Neural progenitor cell (in vitro differentiated cells): Measurements from ENCODE around the gene FAM53B. TPM values are rescaled to one million over a fixed set of nuclear protein-coding genes. Genes with fewer than 3 reads are reported as not detected.

ENCODE experiments used
- DNase-seq: peaks from one replicate; pipeline ENCODE4 v3.0.0-alpha.2; 2016; ENCODE audit warnings: low spot score
- H2AFZ ChIP-seq: fragments of 200-600 bp; sonication (generic); replicated peaks from 2 replicates; pipeline ENCODE4 v1.6.1; 2016; ENCODE audit warnings: antibody characterized with exemption
- H3F3A ChIP-seq: fragments of 200-600 bp; sonication (generic); 2 replicates; pipeline ENCODE4 v1.6.1; 2016; ENCODE audit warnings: antibody characterized with exemption, low read depth
- H3K27ac ChIP-seq: fragments of 200-600 bp; sonication (generic); 2 replicates; pipeline ENCODE4 v1.5.1; 2016; ENCODE audit warnings: mild to moderate bottlenecking
- H3K27me3 ChIP-seq: fragments of 200-600 bp; sonication (generic); 2 replicates; pipeline ENCODE4 v1.6.1; 2016; ENCODE audit warnings: mild to moderate bottlenecking, moderate library complexity
- H3K36me3 ChIP-seq: fragments of 200-600 bp; sonication (generic); 2 replicates; pipeline ENCODE4 v1.5.1; 2016
- H3K4me1 ChIP-seq: fragments of 200-600 bp; sonication (generic); 2 replicates; pipeline ENCODE4 v1.6.1; 2016; ENCODE audit warnings: mixed run types
- H3K4me2 ChIP-seq: fragments of 200-600 bp; sonication (generic); 2 replicates; pipeline ENCODE4 v1.6.1; 2016
- H3K4me3 ChIP-seq: fragments of 200-600 bp; sonication (generic); 2 replicates; pipeline ENCODE4 v1.5.1; 2016
- H3K79me2 ChIP-seq: fragments of 200-600 bp; sonication (generic); 2 replicates; pipeline ENCODE4 v1.6.1; 2016; ENCODE audit warnings: low read depth
- H3K9ac ChIP-seq: fragments of 200-600 bp; sonication (generic); 2 replicates; pipeline ENCODE4 v1.6.1; 2016
- H3K9me3 ChIP-seq: fragments of 200-600 bp; sonication (generic); 2 replicates; pipeline ENCODE4 v1.5.1; 2016; ENCODE audit warnings: low read depth
- H4K20me1 ChIP-seq: fragments of 200-600 bp; sonication (generic); 2 replicates; pipeline ENCODE4 v1.6.1; 2016; ENCODE audit warnings: low read depth
- H3K27ac Mint-ChIP-seq: 3 replicates; pipeline ENCODE4 v1.8.0; 2021; ENCODE audit warnings: mixed read lengths
- H3K27me3 Mint-ChIP-seq: 2 replicates; pipeline ENCODE4 v1.8.0; 2022; ENCODE audit warnings: low read depth, mild to moderate bottlenecking, inconsistent platforms, moderate library complexity, mixed read lengths; ENCODE audit not compliant: insufficient read depth
- H3K36me3 Mint-ChIP-seq: 3 replicates; pipeline ENCODE4 v1.8.0; 2021; ENCODE audit warnings: mixed read lengths
- H3K4me1 Mint-ChIP-seq: 3 replicates; pipeline ENCODE4 v1.8.0; 2021; ENCODE audit warnings: mixed read lengths
- H3K4me3 Mint-ChIP-seq: 3 replicates; pipeline ENCODE4 v1.8.0; 2021; ENCODE audit warnings: mild to moderate bottlenecking, moderate library complexity, mixed read lengths
- H3K9me3 Mint-ChIP-seq: 3 replicates; pipeline ENCODE4 v1.8.0; 2020; ENCODE audit warnings: mixed read lengths
- EZH2 ChIP-seq: fragments of 200-600 bp; sonication (generic); IDR thresholded peaks from 2 replicates; pipeline ENCODE4 v1.6.1; 2017; ENCODE audit warnings: antibody characterized with exemption, mild to moderate bottlenecking, moderate library complexity
- EZH2phosphoT487 ChIP-seq: fragments of 200-600 bp; sonication (generic); IDR thresholded peaks from 2 replicates; pipeline ENCODE4 v1.6.1; 2017; ENCODE audit warnings: antibody characterized with exemption
- total RNA-seq: library from RNA; depleted of rRNA; stranded (reverse); fragments of >200 nt; gene quantifications from 2 replicates; pipeline ENCODE4 v1.2.3, GENCODE V29; 2015; ENCODE audit warnings: low replicate concordance
- TF ChIP-seq, protein P1 (sequence below): fragments of 200-600 bp; sonication (generic); IDR thresholded peaks from 2 replicates; pipeline ENCODE4 v1.5.1; 2017; ENCODE audit warnings: antibody characterized with exemption, mild to moderate bottlenecking

The FAM53B gene
- total RNA-seq, 1 donor from 2014 or later = 15.3 TPM

DNA sequence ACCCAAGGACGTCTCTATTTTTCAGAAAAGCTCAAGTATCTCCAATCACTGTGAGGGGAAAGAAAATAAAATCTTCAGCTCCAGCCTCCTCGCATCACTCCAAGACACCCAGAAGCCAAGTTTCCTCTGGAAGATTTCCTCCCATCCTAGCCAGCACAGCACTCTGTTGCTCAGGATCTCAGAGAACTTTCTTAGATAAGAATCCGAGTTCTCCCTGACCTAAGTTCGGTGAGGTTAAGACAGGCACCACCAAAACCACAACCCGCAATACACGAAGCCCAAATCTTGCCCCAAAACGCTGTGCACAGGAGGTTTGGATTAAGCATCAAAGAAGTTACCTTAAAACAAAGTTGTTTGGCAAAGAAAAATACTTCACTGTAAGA, 4.2 kb downstream of the FAM53B start:
- H3K9ac ChIP-seq = no peak overlapping the region

DNA sequence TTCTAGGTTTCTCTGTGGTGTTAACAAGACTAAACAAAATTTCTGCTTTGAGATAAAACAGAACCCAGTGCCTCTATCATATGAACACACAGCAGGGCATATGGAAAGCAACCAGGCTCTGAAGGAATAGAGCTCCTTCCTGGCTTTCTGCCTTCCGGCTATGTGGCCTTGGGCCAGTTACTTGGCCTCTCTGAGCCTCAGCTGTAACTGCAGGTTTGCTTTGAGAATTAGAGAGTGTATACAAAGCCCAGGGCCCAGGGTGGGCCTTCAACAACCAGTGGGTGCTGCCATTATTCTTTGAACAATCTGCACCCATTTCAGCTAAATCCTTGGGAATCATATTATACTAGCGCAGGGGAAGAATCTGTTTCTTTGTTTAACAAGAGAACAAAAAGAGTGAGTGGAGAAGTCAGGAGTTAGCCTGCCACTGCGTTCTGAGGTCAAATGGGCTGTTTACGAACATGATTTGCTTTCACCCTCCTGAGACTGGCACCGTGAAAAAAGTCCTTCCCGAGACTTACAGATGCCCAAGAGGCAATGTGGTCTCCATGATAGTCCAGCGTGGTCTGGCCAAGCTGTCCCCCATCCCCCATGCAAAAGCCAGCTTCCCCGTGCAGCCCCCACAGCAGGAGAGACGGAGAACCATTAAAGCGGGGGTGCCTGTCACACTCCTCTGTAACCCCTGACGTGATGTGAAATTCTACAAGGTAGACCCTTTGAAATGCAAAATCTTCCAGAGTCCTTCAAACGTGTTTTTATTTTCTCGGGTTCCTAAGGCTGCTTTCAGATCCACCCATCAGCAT, 4.9 kb downstream of the FAM53B start:
- H4K20me1 ChIP-seq = peaks cover 83% of the 10 kb centered on the region
- peak overlapping the region; percentile 24 for H3K4me3 ChIP-seq
- Mint-ChIP-seq H3K9me3 (no peaks in the 10 kb centered on the region), H3K4me1 (peaks cover 64% of the 10 kb centered on the region), H3K27ac (peak overlapping the region; percentile 27), H3K27me3 (peaks cover 3% of the 10 kb centered on the region), H3K4me3 (peak overlapping the region; percentile 59), H3K36me3 (no peaks in the 10 kb centered on the region)
- H3K27me3 ChIP-seq = no peaks in the 10 kb centered on the region
- H3K4me2 ChIP-seq = peak overlapping the region; percentile 67
- no peak overlapping the region for H2AFZ ChIP-seq
- H3K9me3 ChIP-seq = no peaks in the 10 kb centered on the region
- peaks cover 52% of the 10 kb centered on the region for H3F3A ChIP-seq
- H3K27ac ChIP-seq = peak overlapping the region; percentile 7
- TF ChIP-seq EZH2 (no peak), EZH2phosphoT487 (no peak)
- TF ChIP-seq, protein P1, sequence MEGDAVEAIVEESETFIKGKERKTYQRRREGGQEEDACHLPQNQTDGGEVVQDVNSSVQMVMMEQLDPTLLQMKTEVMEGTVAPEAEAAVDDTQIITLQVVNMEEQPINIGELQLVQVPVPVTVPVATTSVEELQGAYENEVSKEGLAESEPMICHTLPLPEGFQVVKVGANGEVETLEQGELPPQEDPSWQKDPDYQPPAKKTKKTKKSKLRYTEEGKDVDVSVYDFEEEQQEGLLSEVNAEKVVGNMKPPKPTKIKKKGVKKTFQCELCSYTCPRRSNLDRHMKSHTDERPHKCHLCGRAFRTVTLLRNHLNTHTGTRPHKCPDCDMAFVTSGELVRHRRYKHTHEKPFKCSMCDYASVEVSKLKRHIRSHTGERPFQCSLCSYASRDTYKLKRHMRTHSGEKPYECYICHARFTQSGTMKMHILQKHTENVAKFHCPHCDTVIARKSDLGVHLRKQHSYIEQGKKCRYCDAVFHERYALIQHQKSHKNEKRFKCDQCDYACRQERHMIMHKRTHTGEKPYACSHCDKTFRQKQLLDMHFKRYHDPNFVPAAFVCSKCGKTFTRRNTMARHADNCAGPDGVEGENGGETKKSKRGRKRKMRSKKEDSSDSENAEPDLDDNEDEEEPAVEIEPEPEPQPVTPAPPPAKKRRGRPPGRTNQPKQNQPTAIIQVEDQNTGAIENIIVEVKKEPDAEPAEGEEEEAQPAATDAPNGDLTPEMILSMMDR = no peak
- H3K79me2 ChIP-seq = peaks cover 80% of the 10 kb centered on the region
- no peak overlapping the region for H3K9ac ChIP-seq
- peak; percentile 27 for DNase-seq
- peaks cover 40% of the 10 kb centered on the region for H3K4me1 ChIP-seq
- no peaks in the 10 kb centered on the region for H3K36me3 ChIP-seq

More for the DNA sequence above, 4.2 kb downstream of the FAM53B start:
- Mint-ChIP-seq H3K9me3 (no peaks in the 10 kb centered on the region), H3K27ac (peak overlapping the region; percentile 27), H3K36me3 (no peaks in the 10 kb centered on the region), H3K4me1 (peaks cover 68% of the 10 kb centered on the region), H3K4me3 (peak overlapping the region; percentile 59), H3K27me3 (peaks cover 3% of the 10 kb centered on the region)
- Histone ChIP-seq H3K4me1 (peaks cover 45% of the 10 kb centered on the region), H3F3A (peaks cover 58% of the 10 kb centered on the region), H3K4me3 (peak overlapping the region; percentile 22), H3K9me3 (no peaks in the 10 kb centered on the region), H3K36me3 (no peaks in the 10 kb centered on the region), H3K27me3 (no peaks in the 10 kb centered on the region), H4K20me1 (peaks cover 79% of the 10 kb centered on the region), H3K79me2 (peaks cover 74% of the 10 kb centered on the region), H3K27ac (peak overlapping the region; percentile 7), H3K4me2 (peak overlapping the region; percentile 67), H2AFZ (no peak overlapping the region)
- no peak for DNase-seq
- TF ChIP-seq, protein P1 = no peak
- no peak for TF ChIP-seq EZH2phosphoT487
- TF ChIP-seq EZH2 = no peak

DNA sequence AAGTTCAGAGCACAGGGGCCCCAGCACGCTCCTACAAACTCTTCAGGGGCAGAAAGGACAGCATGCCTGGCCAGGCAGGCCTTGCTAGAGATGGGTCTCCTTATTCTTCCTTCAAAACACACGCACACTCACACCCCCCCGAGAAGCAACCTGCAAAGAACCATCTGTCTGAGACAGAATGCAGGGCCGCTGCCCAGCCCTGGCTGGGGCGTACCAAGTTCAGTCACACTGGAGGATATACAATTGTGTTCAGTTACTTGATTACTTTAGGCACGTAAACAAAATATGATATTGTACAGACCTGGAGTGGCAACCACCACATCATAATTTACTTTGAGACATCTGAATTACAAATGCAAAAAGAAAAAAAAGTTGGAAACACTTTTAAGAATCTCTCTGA, 5.7 kb downstream of the FAM53B start:
- H3K79me2 ChIP-seq = peaks cover 86% of the 10 kb centered on the region
- Mint-ChIP-seq H3K27ac (no peak overlapping the region), H3K4me3 (peak overlapping the region; percentile 15), H3K27me3 (peaks cover 4% of the 10 kb centered on the region), H3K36me3 (no peaks in the 10 kb centered on the region), H3K4me1 (peaks cover 64% of the 10 kb centered on the region), H3K9me3 (no peaks in the 10 kb centered on the region)
- no peaks in the 10 kb centered on the region for H3K27me3 ChIP-seq
- H3K9me3 ChIP-seq = no peaks in the 10 kb centered on the region
- no peak overlapping the region for H2AFZ ChIP-seq
- no peak overlapping the region for H3K9ac ChIP-seq
- H3K4me1 ChIP-seq = peaks cover 40% of the 10 kb centered on the region
- H3K27ac ChIP-seq = no peak overlapping the region
- peaks cover 49% of the 10 kb centered on the region for H3F3A ChIP-seq
- H3K4me2 ChIP-seq = peak overlapping the region; percentile 67
- no peaks in the 10 kb centered on the region for H3K36me3 ChIP-seq
- TF ChIP-seq EZH2 = no peak
- TF ChIP-seq, protein P1 = no peak
- TF ChIP-seq EZH2phosphoT487 = no peak
- H3K4me3 ChIP-seq = no peak overlapping the region
- peaks cover 91% of the 10 kb centered on the region for H4K20me1 ChIP-seq
- DNase-seq = no peak
